ENCODE results near the gene HMG20A. TPM values are rescaled to one million over a fixed set of nuclear protein-coding genes. Genes with fewer than 3 reads are reported as not detected.
"Not testable (repeated sequence)": the region's sequence is repeated elsewhere in the genome, so short reads cannot be mapped to it uniquely, and the experiment has no call there.

Gene HMG20A
- total RNA-seq, 1 experiment from 2014 or later: 26.2 TPM

- H3K27ac ChIP-seq (ENCODE audit: low read length): no peak overlapping the region
- no peak for DNase-seq
- no peaks in the 10 kb centered on the region for H3K4me1 ChIP-seq (ENCODE audit: low read length)
- no peak overlapping the region for H3K4me2 ChIP-seq (ENCODE audit: low read depth, low read length, poor library complexity, severe bottlenecking)
- no peaks in the 10 kb centered on the region; the same call in none of the 2 replicates for H3K27me3 ChIP-seq (ENCODE audit: low read length)
- H3K9ac ChIP-seq (ENCODE audit: low read length): no peak overlapping the region
- no peaks in the 10 kb centered on the region for H3K79me2 ChIP-seq (ENCODE audit: low read length)
- no peaks in the 10 kb centered on the region; the same call in 1 of the 2 replicates for H4K20me1 ChIP-seq (ENCODE audit: insufficient read depth, low read depth, low read length)
- H2AFZ ChIP-seq (ENCODE audit: low read length): no peak overlapping the region
- H3K4me3 ChIP-seq (ENCODE audit: low read length): no peak overlapping the region
- H3K9me3 ChIP-seq (ENCODE audit: low read length): peaks cover 16% of the 10 kb centered on the region; the same call in 1 of the 2 replicates
- no peaks in the 10 kb centered on the region for H3K36me3 ChIP-seq (ENCODE audit: insufficient read depth, low read length)
- no peaks in the 10 kb centered on the region for H3K9me2 ChIP-seq (replicated peaks; ENCODE audit: insufficient read depth, low read length)
Measured at GRCh38 chr15:77400258-77400657, 20.4 kb upstream of the HMG20A start.

DNA sequence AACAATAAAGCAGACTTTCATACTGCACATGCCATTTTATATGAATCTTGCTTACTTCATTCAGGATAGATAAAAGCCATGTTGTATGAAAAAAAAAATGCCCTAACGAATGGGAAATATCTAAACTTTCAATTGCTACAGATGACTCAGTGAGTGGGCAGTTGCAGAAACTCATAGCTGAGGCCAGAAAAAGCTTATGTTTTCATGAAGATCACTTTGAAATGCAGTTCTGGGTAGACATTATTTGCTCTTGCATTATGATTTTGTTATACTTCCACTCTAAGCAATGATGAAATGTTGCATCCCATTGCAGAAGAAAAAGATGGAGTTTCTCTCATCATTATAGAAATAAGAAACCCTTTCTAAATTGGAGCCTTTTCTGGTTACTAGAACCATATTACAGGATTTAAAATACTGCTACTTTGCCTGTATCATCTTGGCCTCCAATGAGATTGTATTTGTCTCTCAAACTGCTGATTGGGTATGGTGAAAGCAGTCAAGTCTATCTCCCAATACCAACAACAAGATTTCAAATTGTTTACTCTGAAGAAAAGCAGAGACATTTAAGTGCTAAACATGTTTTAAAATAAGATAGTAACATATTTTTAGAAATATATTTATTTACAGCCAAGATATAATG lies 17.8 kb upstream of the HMG20A start:
- no peak overlapping the region for H3K4me2 ChIP-seq (ENCODE audit: low read depth, low read length, poor library complexity, severe bottlenecking)
- no peak overlapping the region for H2AFZ ChIP-seq (ENCODE audit: low read length)
- H3K36me3 ChIP-seq (ENCODE audit: insufficient read depth, low read length): no peaks in the 10 kb centered on the region
- no peak for DNase-seq
- H3K9me2 ChIP-seq (replicated peaks; ENCODE audit: insufficient read depth, low read length): no peaks in the 10 kb centered on the region
- peaks cover 10% of the 10 kb centered on the region; the same call in 1 of the 2 replicates for H3K9me3 ChIP-seq (ENCODE audit: low read length)
- H3K9ac ChIP-seq (ENCODE audit: low read length): no peak overlapping the region
- no peaks in the 10 kb centered on the region; the same call in 1 of the 2 replicates for H3K27me3 ChIP-seq (ENCODE audit: low read length)
- H3K27ac ChIP-seq (ENCODE audit: low read length): no peak overlapping the region
- H4K20me1 ChIP-seq (ENCODE audit: insufficient read depth, low read depth, low read length): no peaks in the 10 kb centered on the region; the same call in 1 of the 2 replicates
- no peaks in the 10 kb centered on the region for H3K79me2 ChIP-seq (ENCODE audit: low read length)
- H3K4me3 ChIP-seq (ENCODE audit: low read length): no peak overlapping the region
- peaks cover 8% of the 10 kb centered on the region for H3K4me1 ChIP-seq (ENCODE audit: low read length)

GRCh38 chr15:77406173-77406759 lies 14.4 kb upstream of the HMG20A start:
- peak; percentile 50 for DNase-seq
- H4K20me1 ChIP-seq (ENCODE audit: insufficient read depth, low read depth, low read length); H3K9me3 ChIP-seq (ENCODE audit: low read length); H3K4me2 ChIP-seq (ENCODE audit: low read depth, low read length, poor library complexity, severe bottlenecking); H3K27me3 ChIP-seq (ENCODE audit: low read length); H3K9me2 ChIP-seq (replicated peaks; ENCODE audit: insufficient read depth, low read length); H3K27ac ChIP-seq (ENCODE audit: low read length); H3K4me3 ChIP-seq (ENCODE audit: low read length); H3K36me3 ChIP-seq (ENCODE audit: insufficient read depth, low read length); H3K79me2 ChIP-seq (ENCODE audit: low read length); H2AFZ ChIP-seq (ENCODE audit: low read length); H3K9ac ChIP-seq (ENCODE audit: low read length): not testable (repeated sequence)
- H3K4me1 ChIP-seq (ENCODE audit: low read length): peaks cover 10% of the 10 kb centered on the region

DNA sequence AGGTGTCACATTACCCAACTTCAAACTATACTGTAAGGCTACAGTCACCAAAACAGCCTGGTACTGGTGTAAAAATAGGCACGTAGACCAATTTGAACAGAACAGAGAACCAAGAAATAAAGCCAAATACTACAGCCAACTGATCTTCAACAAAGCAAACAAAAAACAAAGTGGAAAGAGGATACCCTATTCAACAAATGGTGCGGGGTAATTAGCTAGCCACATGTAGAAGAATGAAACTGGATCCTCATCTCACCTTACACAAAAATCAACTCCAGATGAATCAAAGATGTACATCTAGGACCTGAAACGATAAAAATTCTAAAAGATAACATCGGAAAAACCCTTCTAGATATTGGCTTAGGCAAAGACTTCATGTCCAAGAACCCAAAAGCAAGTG lies 13.8 kb upstream of the HMG20A start:
- no peak for DNase-seq

GRCh38 chr15:77409259-77410156 lies 11.2 kb upstream of the HMG20A start:
- no peak overlapping the region for H3K27ac ChIP-seq (ENCODE audit: low read length)
- H3K4me2 ChIP-seq (ENCODE audit: low read depth, low read length, poor library complexity, severe bottlenecking): no peak overlapping the region
- H2AFZ ChIP-seq (ENCODE audit: low read length): no peak overlapping the region
- H3K4me3 ChIP-seq (ENCODE audit: low read length): no peak overlapping the region
- no peak overlapping the region for H3K9ac ChIP-seq (ENCODE audit: low read length)
- no peaks in the 10 kb centered on the region for H3K9me3 ChIP-seq (ENCODE audit: low read length)
- H3K4me1 ChIP-seq (ENCODE audit: low read length): peaks cover 10% of the 10 kb centered on the region
- DNase-seq: no peak
- H3K27me3 ChIP-seq (ENCODE audit: low read length): no peaks in the 10 kb centered on the region
- no peaks in the 10 kb centered on the region for H3K9me2 ChIP-seq (replicated peaks; ENCODE audit: insufficient read depth, low read length)
- no peaks in the 10 kb centered on the region for H3K79me2 ChIP-seq (ENCODE audit: low read length)
- H3K36me3 ChIP-seq (ENCODE audit: insufficient read depth, low read length): no peaks in the 10 kb centered on the region
- H4K20me1 ChIP-seq (ENCODE audit: insufficient read depth, low read depth, low read length): no peaks in the 10 kb centered on the region

More for the DNA sequence above, 13.8 kb upstream of the HMG20A start:
- Histone ChIP-seq H4K20me1 (ENCODE audit: insufficient read depth, low read depth, low read length) (no peaks in the 10 kb centered on the region; the same call in 1 of the 2 replicates), H3K27me3 (ENCODE audit: low read length) (no peaks in the 10 kb centered on the region), H3K27ac (ENCODE audit: low read length) (no peak overlapping the region), H3K9ac (ENCODE audit: low read length) (no peak overlapping the region), H2AFZ (ENCODE audit: low read length) (no peak overlapping the region), H3K4me2 (ENCODE audit: low read depth, low read length, poor library complexity, severe bottlenecking) (no peak overlapping the region), H3K79me2 (ENCODE audit: low read length) (no peaks in the 10 kb centered on the region), H3K4me3 (ENCODE audit: low read length) (no peak overlapping the region), H3K36me3 (ENCODE audit: insufficient read depth, low read length) (no peaks in the 10 kb centered on the region), H3K9me3 (ENCODE audit: low read length) (no peaks in the 10 kb centered on the region), H3K9me2 (replicated peaks; ENCODE audit: insufficient read depth, low read length) (no peaks in the 10 kb centered on the region), H3K4me1 (ENCODE audit: low read length) (peaks cover 10% of the 10 kb centered on the region)

- not testable (repeated sequence) for H3K9me2 ChIP-seq (replicated peaks; ENCODE audit: insufficient read depth, low read length); H3K9me3 ChIP-seq (ENCODE audit: low read length); H3K4me2 ChIP-seq (ENCODE audit: low read depth, low read length, poor library complexity, severe bottlenecking); H4K20me1 ChIP-seq (ENCODE audit: insufficient read depth, low read depth, low read length); H3K27me3 ChIP-seq (ENCODE audit: low read length); H3K9ac ChIP-seq (ENCODE audit: low read length); H3K4me3 ChIP-seq (ENCODE audit: low read length); H2AFZ ChIP-seq (ENCODE audit: low read length); H3K36me3 ChIP-seq (ENCODE audit: insufficient read depth, low read length); DNase-seq; H3K27ac ChIP-seq (ENCODE audit: low read length); H3K79me2 ChIP-seq (ENCODE audit: low read length)
- peaks cover 10% of the 10 kb centered on the region for H3K4me1 ChIP-seq (ENCODE audit: low read length)
Measured at GRCh38 chr15:77410157-77410500, 10.6 kb upstream of the HMG20A start.

DNA sequence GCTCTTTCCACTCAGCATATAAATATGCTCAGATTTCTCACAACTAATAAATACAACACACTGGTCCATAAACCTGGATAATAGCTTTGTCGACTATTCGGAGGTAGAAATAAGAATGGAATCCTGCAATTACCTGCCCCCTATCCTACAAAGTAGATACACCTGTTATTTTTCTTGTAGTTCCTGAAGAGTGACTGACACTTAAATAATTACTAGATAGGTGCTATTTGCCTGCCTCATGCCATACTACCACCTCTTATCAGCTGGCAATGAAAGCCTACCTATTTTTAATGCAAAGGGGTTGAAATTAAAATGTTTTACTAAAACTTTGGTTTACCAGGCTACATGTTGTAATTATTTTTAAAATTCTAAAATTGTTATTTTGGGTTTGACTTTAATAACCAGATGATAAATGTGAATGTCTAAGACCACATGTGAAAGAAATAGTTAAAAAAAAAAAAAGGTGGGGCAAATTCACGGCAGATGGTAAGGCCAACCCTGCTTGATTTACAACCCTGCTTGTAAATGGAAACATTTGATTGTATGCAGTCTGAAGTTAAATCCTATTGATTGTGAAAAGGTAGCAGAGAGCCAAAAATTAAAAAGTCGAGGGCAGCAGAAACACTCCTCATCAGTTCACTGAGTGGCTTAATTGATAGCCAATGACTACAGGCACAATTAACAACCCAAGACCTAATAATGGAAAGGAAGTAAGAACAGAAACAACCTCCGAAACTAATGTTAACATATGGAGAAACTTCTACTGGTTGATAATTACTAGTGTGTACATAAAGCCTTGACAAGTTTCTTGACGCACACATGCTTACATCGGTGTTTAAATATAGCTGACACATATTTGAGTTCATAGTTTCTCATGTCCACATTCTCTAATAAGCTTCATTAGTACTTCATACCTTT lies 9.7 kb upstream of the HMG20A start:
- Histone ChIP-seq H3K36me3 (ENCODE audit: insufficient read depth, low read length) (no peaks in the 10 kb centered on the region), H3K4me1 (ENCODE audit: low read length) (peaks cover 8% of the 10 kb centered on the region), H3K9me3 (ENCODE audit: low read length) (no peaks in the 10 kb centered on the region), H3K9ac (ENCODE audit: low read length) (no peak overlapping the region), H3K9me2 (replicated peaks; ENCODE audit: insufficient read depth, low read length) (no peaks in the 10 kb centered on the region), H3K27me3 (ENCODE audit: low read length) (no peaks in the 10 kb centered on the region), H2AFZ (ENCODE audit: low read length) (no peak overlapping the region), H4K20me1 (ENCODE audit: insufficient read depth, low read depth, low read length) (no peaks in the 10 kb centered on the region), H3K4me3 (ENCODE audit: low read length) (no peak overlapping the region), H3K27ac (ENCODE audit: low read length) (no peak overlapping the region), H3K4me2 (ENCODE audit: low read depth, low read length, poor library complexity, severe bottlenecking) (no peak overlapping the region), H3K79me2 (ENCODE audit: low read length) (no peaks in the 10 kb centered on the region)
- no peak for DNase-seq
